GOT3 (cell line): ENCODE measurements around the gene IL4I1.
"Not testable (repeated sequence)": the region's sequence is repeated elsewhere in the genome, so short reads cannot be mapped to it uniquely, and the experiment has no call there.

Experiments used
- DNase-seq: peaks from one replicate; lab custom pipeline; 2025; ENCODE audit warnings: mixed read lengths; lab: John Stamatoyannopoulos, UW

IL4I1 gene

GRCh38 chr19:49896863-49897621 is at the start of gene IL4I1:
Gene IL4I1, minus strand, starts transcription at chr19:49896887. Its CDS starts 727 bp downstream, at chr19:49896160.
- DNase-seq: no peak

- DNase-seq: no peak
Measured at GRCh38 chr19:49946415-49946814, 49.7 kb upstream of the IL4I1 start.

- DNase-seq: not testable (repeated sequence)
Measured at GRCh38 chr19:49944567-49944966, 47.9 kb upstream of the IL4I1 start.

DNA sequence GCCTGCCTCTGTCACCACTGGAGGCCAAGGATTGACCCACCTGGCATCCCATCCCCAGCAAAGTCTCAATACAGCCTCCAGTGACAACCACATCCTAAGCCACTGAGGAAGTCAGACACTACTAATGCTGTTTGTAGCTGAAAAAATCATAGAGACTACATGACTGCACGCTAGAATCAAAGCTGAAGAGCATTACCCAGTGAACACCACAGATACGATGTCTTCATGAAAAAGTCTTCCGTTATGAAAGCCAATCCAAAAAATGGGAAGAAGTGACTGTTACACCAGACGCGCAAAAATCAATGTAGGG is 43.8 kb upstream of the IL4I1 start:
- DNase-seq: no peak

- DNase-seq: no peak
Measured at GRCh38 chr19:49939721-49940481, 43.2 kb upstream of the IL4I1 start.

DNA sequence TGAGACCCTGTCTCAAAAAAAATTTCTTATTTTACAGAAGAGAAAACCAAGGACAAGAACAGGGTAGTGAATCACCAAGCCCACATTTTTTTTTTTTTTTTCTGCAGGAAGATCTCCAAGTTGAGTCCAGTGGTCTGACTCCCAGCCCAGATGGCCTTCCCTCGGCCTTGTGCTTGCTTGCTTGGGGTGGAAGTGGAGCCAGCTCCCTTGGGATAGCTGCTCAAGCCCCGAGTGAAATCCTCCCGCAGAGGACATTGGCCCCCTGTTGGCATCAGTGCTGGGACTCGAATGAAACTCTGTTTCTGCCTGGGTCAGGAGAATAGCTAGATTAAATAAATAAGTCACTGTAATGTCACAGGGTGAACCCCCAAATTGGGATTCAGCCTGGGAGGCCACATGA is 42.0 kb upstream of the IL4I1 start:
- DNase-seq: no peak

GRCh38 chr19:49937750-49938381 is 41.2 kb upstream of the IL4I1 start:
- peak; percentile 42 for DNase-seq

- DNase-seq: no peak
Measured at GRCh38 chr19:49936549-49936948, 39.9 kb upstream of the IL4I1 start.

- DNase-seq: no peak
Measured at GRCh38 chr19:49933643-49934042, 37.0 kb upstream of the IL4I1 start.

DNA sequence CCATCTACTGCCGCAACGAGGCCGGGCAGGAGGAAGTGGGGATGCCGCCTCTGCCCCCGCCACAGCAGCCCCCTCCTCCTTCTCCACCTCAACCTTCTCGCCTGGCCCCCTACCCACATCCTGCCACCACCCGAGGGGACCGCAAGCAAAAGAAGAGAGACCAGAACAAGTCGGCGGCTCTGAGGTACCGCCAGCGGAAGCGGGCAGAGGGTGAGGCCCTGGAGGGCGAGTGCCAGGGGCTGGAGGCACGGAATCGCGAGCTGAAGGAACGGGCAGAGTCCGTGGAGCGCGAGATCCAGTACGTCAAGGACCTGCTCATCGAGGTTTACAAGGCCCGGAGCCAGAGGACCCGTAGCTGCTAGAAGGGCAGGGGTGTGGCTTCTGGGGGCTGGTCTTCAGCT is 36.0 kb upstream of the IL4I1 start:
- no peak for DNase-seq

- DNase-seq: no peak
Measured at GRCh38 chr19:49932041-49932451, 35.4 kb upstream of the IL4I1 start.

GRCh38 chr19:49931293-49932040 is 34.8 kb upstream of the IL4I1 start:
- no peak for DNase-seq

DNA sequence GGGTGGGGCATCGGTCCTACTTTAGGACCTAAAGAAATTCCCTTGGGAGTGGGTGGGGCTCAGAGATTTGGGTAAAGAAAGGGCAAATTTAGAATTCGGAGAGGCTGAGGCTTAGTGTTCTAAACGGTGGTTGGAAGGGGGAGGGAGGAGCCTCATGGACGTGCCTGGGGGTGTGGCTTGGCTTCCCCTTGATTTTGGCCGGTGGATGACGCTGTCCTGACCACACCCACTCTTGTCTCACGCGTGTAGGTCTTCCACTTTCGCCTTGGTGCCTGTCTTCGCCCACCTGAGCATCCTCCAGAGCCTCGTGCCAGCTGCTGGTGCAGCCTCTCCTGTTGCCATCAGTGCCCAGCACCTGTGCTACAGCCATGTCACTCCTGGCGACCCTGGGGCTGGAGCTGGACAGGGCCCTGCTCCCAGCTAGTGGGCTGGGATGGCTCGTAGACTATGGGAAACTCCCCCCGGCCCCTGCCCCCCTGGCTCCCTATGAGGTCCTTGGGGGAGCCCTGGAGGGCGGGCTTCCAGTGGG is 33.9 kb upstream of the IL4I1 start:
- DNase-seq: no peak

DNA sequence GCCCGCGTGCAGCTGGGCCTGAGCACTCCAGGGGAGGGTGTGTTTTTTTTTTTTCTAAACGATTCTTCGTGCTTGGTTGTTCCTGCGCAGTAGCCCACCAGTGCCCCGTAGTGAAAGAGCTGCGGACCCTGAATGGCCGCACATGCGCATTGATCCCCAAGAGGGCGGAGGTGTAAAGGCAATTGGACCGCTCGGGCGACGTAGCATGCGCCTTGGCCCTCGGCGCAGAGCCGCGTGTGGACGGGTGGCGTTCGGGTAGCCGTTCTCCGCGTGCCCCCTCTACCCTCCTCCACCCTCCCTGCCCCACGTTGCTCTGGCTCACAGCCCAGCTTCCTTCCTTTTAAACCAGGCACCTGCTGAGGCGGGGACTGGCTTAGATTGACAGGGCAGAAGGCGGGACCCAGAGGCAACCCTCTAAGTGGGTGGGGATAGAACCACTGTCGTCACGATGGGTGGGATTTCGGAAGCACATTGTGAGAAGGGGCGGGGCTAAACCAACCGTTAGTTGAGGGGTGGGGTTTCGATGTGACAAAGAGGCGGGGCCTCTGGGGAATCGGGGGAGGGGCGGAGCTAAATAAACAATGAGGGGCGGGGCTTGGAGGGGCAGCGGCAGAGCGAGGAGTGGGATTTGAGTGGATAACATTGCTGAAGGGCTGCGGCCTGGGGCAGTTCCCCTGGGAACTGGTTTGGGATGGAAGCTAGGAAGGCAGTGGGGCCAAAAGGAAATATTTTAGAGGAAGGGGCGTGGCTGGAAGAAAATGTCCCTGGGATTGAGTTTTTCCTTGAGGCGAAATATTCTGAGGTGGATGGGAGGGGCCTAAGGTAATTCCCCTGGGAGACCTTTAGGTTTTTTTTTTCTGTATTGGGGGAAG is 33.2 kb upstream of the IL4I1 start:
- DNase-seq: peak; percentile 69

- DNase-seq: peak; percentile 69
Measured at GRCh38 chr19:49929121-49929610, 32.5 kb upstream of the IL4I1 start, which contains the start of the genes ATF5 and NUP62. Gene ATF5, plus strand, starts transcription at chr19:49929205. Its CDS starts 1,646 bp downstream, at chr19:49930851. Gene NUP62, minus strand, starts transcription at chr19:49929504. Its CDS starts 19,697 bp downstream, at chr19:49909807.

- no peak for DNase-seq
Measured at GRCh38 chr19:49927526-49928264, 31.0 kb upstream of the IL4I1 start.

- DNase-seq: no peak
Measured at GRCh38 chr19:49926515-49926914, 29.8 kb upstream of the IL4I1 start.

DNA sequence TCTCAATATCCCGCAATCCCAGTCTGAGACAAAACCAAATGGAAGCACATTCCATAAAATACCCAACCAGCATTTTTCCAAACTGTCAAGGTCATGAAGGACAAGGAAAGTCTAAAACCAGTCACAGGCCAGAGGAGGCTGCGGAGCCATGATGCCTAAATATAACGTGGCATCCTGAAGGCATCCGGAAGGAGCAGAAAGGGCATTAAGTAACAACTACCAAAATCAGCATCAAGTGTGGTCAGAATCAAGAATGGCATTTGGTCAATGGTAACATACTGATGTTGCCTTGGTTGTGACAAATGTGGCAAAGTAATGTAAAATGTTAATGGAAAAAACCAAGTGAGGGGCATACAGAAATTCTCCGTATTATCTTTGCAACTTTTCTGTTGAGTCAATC is 28.8 kb upstream of the IL4I1 start:
- DNase-seq: no peak

GRCh38 chr19:49924881-49925210 is 28.2 kb upstream of the IL4I1 start:
- DNase-seq: not testable (repeated sequence)
